Measurements from ENCODE around the gene DYDC2.

DYDC2 gene, protein sequence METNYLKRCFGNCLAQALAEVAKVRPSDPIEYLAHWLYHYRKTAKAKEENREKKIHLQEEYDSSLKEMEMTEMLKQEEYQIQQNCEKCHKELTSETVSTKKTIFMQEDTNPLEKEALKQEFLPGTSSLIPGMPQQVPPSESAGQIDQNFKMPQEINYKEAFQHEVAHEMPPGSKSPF

GRCh38 chr10:80356563-80356988 lies at the start of gene DYDC2, which contains the start of gene DYDC1:
Gene DYDC2 (plus strand): TSS chr10:80356781. CDS start chr10:80362444, 5,663 bp downstream.
Gene DYDC1 (minus strand): TSS chr10:80356755. CDS start chr10:80352601, 4,154 bp downstream.
- peak within 1 kb of the TSS; percentile 59 for H3K4me3 Mint-ChIP-seq
- H3K36me3 Mint-ChIP-seq: no peaks in the 10 kb centered on the region
- DNase-seq: peak; percentile 76
- CTCF ChIA-PET: no interaction called here
- H3K27ac Mint-ChIP-seq: no peak within 1 kb of the TSS
- peaks cover 44% of the 10 kb centered on the region for H3K27me3 Mint-ChIP-seq
- H3K4me1 Mint-ChIP-seq: peaks cover 7% of the 10 kb centered on the region
- H3K9me3 Mint-ChIP-seq: no peaks in the 10 kb centered on the region

DNA sequence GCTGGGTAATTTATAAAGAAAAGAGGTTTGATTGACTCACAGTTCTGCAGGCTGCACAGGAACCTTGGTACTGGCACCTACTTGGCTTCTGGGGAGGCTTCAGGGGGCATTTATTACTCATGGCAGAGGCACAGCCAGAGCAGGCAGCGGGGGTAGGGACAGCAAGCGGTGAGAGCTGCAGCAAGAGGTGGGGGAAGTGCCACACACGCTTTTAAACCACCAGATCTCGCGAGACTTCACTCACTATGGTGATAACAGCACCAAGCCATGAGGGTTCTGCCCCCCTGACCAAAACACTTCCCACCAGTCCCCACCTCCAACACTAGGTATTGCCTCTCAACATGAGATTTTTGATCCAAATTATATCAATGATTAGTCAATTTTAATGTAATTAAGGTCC lies 43.1 kb upstream of the DYDC2 start:
- H3K4me3 Mint-ChIP-seq: no peak overlapping the region
- CTCF ChIA-PET: no interaction called here
- H3K36me3 Mint-ChIP-seq: no peaks in the 10 kb centered on the region
- no peak for DNase-seq
- H3K27ac Mint-ChIP-seq: no peak overlapping the region
- H3K9me3 Mint-ChIP-seq: no peaks in the 10 kb centered on the region
- H3K27me3 Mint-ChIP-seq: no peaks in the 10 kb centered on the region
- H3K4me1 Mint-ChIP-seq: no peaks in the 10 kb centered on the region

DNA sequence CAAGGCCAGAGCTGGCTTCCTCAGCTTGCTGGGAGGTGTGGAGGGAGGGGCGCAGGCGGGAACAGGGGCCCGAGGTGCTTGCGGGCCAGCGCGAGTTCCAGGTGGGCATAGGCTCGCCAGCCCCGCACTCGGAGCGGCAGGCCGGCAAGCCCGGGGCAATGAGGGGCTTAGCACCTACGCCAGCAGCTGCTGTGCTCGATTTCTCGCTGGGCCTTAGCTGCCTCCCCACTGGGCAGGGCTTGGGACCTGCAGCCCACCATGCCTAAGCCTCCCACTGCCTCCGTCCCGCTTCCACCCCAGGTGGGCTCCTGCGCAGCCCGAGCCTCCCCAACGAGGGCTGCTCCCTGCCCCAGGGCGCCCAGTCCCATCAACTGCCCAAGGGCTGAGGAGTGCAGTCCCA lies 41.2 kb upstream of the DYDC2 start:
- H3K27ac Mint-ChIP-seq: no peak overlapping the region
- CTCF ChIA-PET: no interaction called here
- H3K27me3 Mint-ChIP-seq: peaks cover 4% of the 10 kb centered on the region
- H3K36me3 Mint-ChIP-seq: no peaks in the 10 kb centered on the region
- H3K4me1 Mint-ChIP-seq: no peaks in the 10 kb centered on the region
- H3K9me3 Mint-ChIP-seq: no peaks in the 10 kb centered on the region
- DNase-seq: no peak
- no peak overlapping the region for H3K4me3 Mint-ChIP-seq

- Mint-ChIP-seq H3K36me3 (no peaks in the 10 kb centered on the region), H3K27ac (no peak overlapping the region), H3K27me3 (peaks cover 4% of the 10 kb centered on the region), H3K4me3 (no peak overlapping the region), H3K9me3 (no peaks in the 10 kb centered on the region), H3K4me1 (no peaks in the 10 kb centered on the region)
- CTCF ChIA-PET: no interaction called here
- DNase-seq: no peak
Measured at GRCh38 chr10:80318742-80319141, 37.8 kb upstream of the DYDC2 start.

- Mint-ChIP-seq H3K27ac (no peak overlapping the region), H3K36me3 (no peaks in the 10 kb centered on the region), H3K9me3 (no peaks in the 10 kb centered on the region), H3K4me1 (no peaks in the 10 kb centered on the region), H3K4me3 (no peak overlapping the region), H3K27me3 (peaks cover 4% of the 10 kb centered on the region)
- DNase-seq: no peak
- CTCF ChIA-PET: no interaction called here
Measured at GRCh38 chr10:80319318-80319717, 37.3 kb upstream of the DYDC2 start.

- no peaks in the 10 kb centered on the region for H3K9me3 Mint-ChIP-seq
- peaks cover 4% of the 10 kb centered on the region for H3K27me3 Mint-ChIP-seq
- no peak overlapping the region for H3K27ac Mint-ChIP-seq
- H3K4me3 Mint-ChIP-seq: no peak overlapping the region
- no peak for DNase-seq
- CTCF ChIA-PET: no interaction called here
- H3K4me1 Mint-ChIP-seq: no peaks in the 10 kb centered on the region
- no peaks in the 10 kb centered on the region for H3K36me3 Mint-ChIP-seq
Measured at GRCh38 chr10:80319725-80320290, 36.8 kb upstream of the DYDC2 start.

- no peak overlapping the region for H3K4me3 Mint-ChIP-seq
- CTCF ChIA-PET: no interaction called here
- peaks cover 4% of the 10 kb centered on the region for H3K27me3 Mint-ChIP-seq
- H3K4me1 Mint-ChIP-seq: no peaks in the 10 kb centered on the region
- H3K27ac Mint-ChIP-seq: no peak overlapping the region
- no peak for DNase-seq
- H3K36me3 Mint-ChIP-seq: no peaks in the 10 kb centered on the region
- H3K9me3 Mint-ChIP-seq: no peaks in the 10 kb centered on the region
Measured at GRCh38 chr10:80320377-80320776, 36.2 kb upstream of the DYDC2 start.

DNA sequence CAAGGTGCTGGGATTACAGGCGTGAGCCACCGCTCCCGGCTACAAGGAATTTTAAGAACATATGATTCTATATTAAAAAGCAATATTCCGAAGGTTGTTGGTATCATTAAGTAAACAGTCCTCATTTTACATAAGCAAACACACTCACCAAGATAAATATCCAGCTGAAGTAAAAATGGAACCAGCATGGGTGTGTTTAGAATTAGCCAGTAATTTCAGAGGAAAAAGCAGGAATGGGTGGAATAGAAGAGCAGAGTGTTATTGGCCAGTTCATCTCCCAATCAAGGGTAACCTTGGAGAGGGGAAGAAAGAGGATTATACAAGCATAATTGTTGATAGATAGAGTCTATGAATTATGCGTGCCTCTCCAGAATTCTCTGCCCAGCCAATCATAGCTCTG lies 35.4 kb upstream of the DYDC2 start:
- Mint-ChIP-seq H3K4me1 (no peaks in the 10 kb centered on the region), H3K36me3 (no peaks in the 10 kb centered on the region), H3K27me3 (peaks cover 4% of the 10 kb centered on the region), H3K4me3 (no peak overlapping the region), H3K9me3 (no peaks in the 10 kb centered on the region), H3K27ac (no peak overlapping the region)
- CTCF ChIA-PET: no interaction called here
- DNase-seq: no peak

DNA sequence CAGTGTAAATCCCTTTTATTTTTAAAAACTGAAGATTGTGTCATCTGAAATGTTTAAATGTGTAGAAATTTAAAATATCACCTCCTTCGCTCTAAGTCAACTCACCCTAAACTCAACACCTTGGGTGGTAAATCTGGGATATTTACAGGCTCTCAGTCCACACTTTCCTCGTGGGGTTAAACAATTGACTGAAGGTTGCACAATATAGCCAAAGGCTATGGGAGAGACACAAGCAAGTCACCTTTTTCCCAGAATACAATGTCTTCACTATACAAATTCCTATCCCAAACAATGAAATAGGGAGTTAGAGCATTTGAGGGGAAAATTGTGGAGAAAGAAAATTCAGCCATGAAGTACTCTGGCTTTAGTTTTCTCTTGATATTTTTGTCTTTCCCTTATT lies 34.4 kb upstream of the DYDC2 start:
- Mint-ChIP-seq H3K27ac (no peak overlapping the region), H3K9me3 (no peaks in the 10 kb centered on the region), H3K4me1 (no peaks in the 10 kb centered on the region), H3K27me3 (peaks cover 4% of the 10 kb centered on the region), H3K36me3 (no peaks in the 10 kb centered on the region), H3K4me3 (no peak overlapping the region)
- CTCF ChIA-PET: no interaction called here
- DNase-seq: no peak

DNA sequence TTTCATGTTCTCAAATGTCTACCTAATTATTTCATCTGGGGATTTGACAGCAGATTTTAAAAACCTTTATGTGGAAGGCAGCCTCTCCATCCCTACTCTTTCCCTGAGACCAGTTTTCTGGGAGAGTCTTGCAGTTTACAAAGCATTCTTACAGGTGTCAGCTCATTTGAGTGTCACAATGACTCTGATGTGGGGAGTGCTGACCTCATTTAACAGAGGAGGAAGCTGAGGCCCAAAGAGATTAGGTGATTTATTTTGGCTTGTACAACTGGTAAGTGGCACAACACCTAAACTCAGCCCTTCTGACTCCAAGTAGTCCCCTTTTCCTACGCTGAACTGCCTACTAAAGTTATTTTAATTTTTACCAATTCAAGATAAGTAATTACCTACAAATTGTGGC lies 33.9 kb upstream of the DYDC2 start:
- Mint-ChIP-seq H3K27ac (no peak overlapping the region), H3K27me3 (peaks cover 4% of the 10 kb centered on the region), H3K4me3 (no peak overlapping the region), H3K36me3 (no peaks in the 10 kb centered on the region), H3K9me3 (no peaks in the 10 kb centered on the region), H3K4me1 (no peaks in the 10 kb centered on the region)
- CTCF ChIA-PET: no interaction called here
- DNase-seq: no peak

GRCh38 chr10:80323311-80323710 lies 33.3 kb upstream of the DYDC2 start:
- Mint-ChIP-seq H3K4me3 (no peak overlapping the region), H3K27me3 (peaks cover 4% of the 10 kb centered on the region), H3K27ac (no peak overlapping the region), H3K4me1 (no peaks in the 10 kb centered on the region), H3K9me3 (no peaks in the 10 kb centered on the region), H3K36me3 (no peaks in the 10 kb centered on the region)
- no peak for DNase-seq
- CTCF ChIA-PET: no interaction called here

DNA sequence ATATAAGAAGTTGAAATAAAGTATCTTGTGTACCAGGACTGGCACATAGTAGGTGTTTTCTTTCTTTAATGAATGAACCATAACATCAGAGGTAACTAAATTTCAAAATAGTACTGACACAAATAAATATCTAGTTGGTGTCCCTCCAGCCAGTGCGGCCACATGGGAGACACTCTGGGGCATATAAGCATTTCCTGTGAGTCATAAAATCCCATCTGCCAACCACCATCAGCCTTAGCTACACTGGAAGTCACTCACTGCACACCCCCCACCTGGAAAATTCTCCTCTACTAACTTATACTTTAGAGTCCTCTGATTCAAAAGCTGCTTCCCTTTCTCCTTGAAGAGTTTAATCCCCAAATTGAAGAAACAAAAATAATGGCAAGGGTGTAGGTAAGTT lies 32.5 kb upstream of the DYDC2 start:
- Mint-ChIP-seq H3K4me1 (no peaks in the 10 kb centered on the region), H3K27ac (no peak overlapping the region), H3K27me3 (peaks cover under 1% of the 10 kb centered on the region), H3K36me3 (no peaks in the 10 kb centered on the region), H3K4me3 (no peak overlapping the region), H3K9me3 (no peaks in the 10 kb centered on the region)
- DNase-seq: no peak
- CTCF ChIA-PET: no interaction called here

DNA sequence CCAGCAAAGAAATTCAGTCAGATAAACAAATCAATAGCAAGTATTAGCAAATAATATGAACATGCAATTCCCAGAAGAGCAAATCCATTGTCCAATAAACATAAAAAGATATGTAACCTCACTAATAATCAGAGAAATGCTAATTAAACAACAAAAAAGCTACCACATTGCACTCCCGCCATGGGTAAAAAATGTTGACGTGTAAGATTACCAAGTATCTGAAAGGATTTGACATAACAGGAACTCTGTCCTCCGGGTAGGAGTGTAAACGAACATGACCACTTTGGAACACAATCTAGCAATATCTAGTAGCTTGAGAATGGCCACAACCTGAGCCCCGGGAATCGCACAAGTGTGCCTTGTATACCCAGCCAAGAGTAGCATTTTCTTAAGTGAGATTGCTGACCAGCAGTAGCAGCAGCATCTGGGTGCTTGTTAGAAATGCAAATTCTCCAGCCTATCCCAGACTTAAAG lies 31.7 kb upstream of the DYDC2 start:
- Mint-ChIP-seq H3K4me1 (no peaks in the 10 kb centered on the region), H3K4me3 (no peak overlapping the region), H3K9me3 (no peaks in the 10 kb centered on the region), H3K27ac (no peak overlapping the region), H3K36me3 (no peaks in the 10 kb centered on the region), H3K27me3 (no peaks in the 10 kb centered on the region)
- CTCF ChIA-PET: no interaction called here
- DNase-seq: no peak

DNA sequence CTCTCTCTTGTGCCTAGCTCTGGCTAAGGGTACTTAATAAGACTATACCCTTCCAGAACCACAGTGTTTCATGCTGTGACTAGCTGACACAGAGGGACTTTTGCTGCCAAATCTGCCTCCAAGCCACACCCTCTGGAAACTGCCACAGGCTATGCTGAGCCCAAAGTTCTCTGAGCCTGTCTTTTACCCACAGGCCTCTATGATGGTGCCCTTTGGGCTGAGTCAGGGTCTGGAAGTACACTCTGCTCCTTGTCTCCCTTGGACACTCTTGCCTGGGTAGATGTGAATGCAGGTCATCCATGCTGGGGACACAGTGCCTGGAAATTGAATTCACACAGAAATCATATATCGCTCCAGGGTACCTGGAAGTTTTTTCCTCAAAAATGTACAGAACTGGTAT lies 22.6 kb upstream of the DYDC2 start:
- Mint-ChIP-seq H3K9me3 (no peaks in the 10 kb centered on the region), H3K36me3 (no peaks in the 10 kb centered on the region), H3K4me3 (no peak overlapping the region), H3K27me3 (peaks cover 7% of the 10 kb centered on the region), H3K4me1 (no peaks in the 10 kb centered on the region), H3K27ac (no peak overlapping the region)
- CTCF ChIA-PET: no interaction called here
- DNase-seq: no peak

DNA sequence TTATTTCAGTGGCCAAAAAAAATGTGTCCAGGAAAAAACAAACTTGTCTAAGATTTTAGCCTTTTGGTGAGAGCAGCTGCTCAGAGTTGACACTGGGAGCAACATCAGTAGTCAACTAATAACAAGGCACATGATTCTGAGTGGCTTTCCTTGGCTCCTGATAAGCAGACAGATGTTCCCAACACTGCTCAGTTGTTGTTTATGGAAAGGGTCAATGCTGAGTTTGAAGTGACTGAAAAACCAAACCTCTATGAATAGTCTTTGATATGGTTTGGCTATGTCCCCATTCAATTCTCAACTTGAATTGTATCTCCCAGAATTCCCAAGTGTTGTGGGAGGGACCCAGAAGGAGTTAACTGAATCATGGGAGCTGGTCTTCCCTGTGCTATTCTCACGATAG lies 12.3 kb upstream of the DYDC2 start:
- Mint-ChIP-seq H3K4me1 (no peaks in the 10 kb centered on the region), H3K27me3 (no peaks in the 10 kb centered on the region), H3K9me3 (no peaks in the 10 kb centered on the region), H3K4me3 (no peak overlapping the region), H3K36me3 (no peaks in the 10 kb centered on the region), H3K27ac (no peak overlapping the region)
- DNase-seq: no peak
- CTCF ChIA-PET: no interaction called here

DNA sequence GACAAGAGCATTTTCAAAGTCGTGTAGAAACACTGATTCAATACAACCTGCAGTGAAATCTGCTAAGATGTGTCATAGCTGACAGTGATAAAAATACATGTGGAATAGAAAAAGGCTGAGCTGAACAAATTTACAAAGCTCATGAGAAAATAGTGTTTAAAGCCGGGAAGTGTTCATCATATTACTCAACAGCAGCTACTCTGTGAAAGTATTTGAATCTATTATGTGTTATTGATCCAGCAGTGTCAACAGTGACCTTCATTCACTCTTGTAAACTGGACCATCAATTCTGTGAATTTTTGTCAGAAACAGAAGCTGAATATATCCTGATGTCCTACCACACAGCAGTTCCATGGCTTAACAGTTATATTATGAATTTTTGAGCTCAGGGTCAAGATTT lies 11.7 kb upstream of the DYDC2 start:
- H3K27me3 Mint-ChIP-seq: no peaks in the 10 kb centered on the region
- H3K4me3 Mint-ChIP-seq: no peak overlapping the region
- no peak overlapping the region for H3K27ac Mint-ChIP-seq
- no peaks in the 10 kb centered on the region for H3K4me1 Mint-ChIP-seq
- H3K36me3 Mint-ChIP-seq: no peaks in the 10 kb centered on the region
- no peaks in the 10 kb centered on the region for H3K9me3 Mint-ChIP-seq
- DNase-seq: no peak
- CTCF ChIA-PET: no interaction called here
